ENCODE measurements around the gene BRINP2.

DNA sequence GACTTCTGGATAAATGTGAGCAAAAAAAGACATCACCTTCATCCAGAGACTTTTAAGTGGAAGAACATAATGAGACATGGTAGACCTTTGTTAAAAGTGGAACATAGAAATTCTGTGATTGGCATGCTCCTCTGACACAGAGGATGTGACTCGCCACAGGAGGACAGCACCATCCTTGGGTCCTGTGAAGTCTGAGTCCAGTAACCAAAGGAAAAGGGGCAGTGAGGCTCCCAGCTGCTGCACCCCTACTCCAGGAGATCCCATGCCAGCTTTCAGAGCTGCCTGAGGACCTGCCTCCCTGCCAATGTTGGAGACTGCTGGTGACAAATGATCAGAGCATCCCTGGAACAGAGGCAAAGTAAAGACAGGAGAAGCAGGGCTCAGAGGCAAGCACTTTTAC is 136.2 kb downstream of the BRINP2 start:
- TF ChIP-seq, protein P1, sequence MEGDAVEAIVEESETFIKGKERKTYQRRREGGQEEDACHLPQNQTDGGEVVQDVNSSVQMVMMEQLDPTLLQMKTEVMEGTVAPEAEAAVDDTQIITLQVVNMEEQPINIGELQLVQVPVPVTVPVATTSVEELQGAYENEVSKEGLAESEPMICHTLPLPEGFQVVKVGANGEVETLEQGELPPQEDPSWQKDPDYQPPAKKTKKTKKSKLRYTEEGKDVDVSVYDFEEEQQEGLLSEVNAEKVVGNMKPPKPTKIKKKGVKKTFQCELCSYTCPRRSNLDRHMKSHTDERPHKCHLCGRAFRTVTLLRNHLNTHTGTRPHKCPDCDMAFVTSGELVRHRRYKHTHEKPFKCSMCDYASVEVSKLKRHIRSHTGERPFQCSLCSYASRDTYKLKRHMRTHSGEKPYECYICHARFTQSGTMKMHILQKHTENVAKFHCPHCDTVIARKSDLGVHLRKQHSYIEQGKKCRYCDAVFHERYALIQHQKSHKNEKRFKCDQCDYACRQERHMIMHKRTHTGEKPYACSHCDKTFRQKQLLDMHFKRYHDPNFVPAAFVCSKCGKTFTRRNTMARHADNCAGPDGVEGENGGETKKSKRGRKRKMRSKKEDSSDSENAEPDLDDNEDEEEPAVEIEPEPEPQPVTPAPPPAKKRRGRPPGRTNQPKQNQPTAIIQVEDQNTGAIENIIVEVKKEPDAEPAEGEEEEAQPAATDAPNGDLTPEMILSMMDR (IDR thresholded peaks at IDR 0.05), result no peak
- TF ChIP-seq POLR2A (IDR thresholded peaks at IDR 0.05), result no peak

All from esophagus squamous epithelium (tissue), 4 donors.